Activated B cell treated with CpG ODN at 0.5 μM for 24 hours (primary cell): ENCODE results near the gene FANCL. TPM values are rescaled to one million over a fixed set of nuclear protein-coding genes. Genes with fewer than 3 reads are reported as not detected.

ENCODE experiments used
- ATAC-seq: fragments of 200-7000 bp; cut with Tn5 transposase; one replicate; pipeline ENCODE4 v1.10.0; 2021; ENCODE audit warnings: low read depth, mild to moderate bottlenecking, moderate library complexity
- CTCF ChIA-PET: fragments of 350-600 bp; sonication (Branson Sonifier 250); formaldehyde crosslinking; loops from one replicate; lab custom pipeline; 2021; ENCODE audit warnings: antibody characterized with exemption; lab: Charles Lee
- POLR2A ChIA-PET: fragments of 350-600 bp; sonication (Branson Sonifier 250); formaldehyde crosslinking; loops from one replicate; lab custom pipeline; 2021; ENCODE audit warnings: antibody characterized with exemption; lab: Charles Lee
- DNase-seq: peaks from one replicate; pipeline ENCODE4 v3.0.0; 2022
- H3K27ac Mint-ChIP-seq: one replicate; pipeline ENCODE4 v1.8.0; 2020; ENCODE audit warnings: mixed read lengths
- H3K27me3 Mint-ChIP-seq: one replicate; pipeline ENCODE4 v1.8.0; 2021; ENCODE audit warnings: mixed read lengths
- H3K36me3 Mint-ChIP-seq: one replicate; pipeline ENCODE4 v1.8.0; 2021; ENCODE audit warnings: low read depth, mixed read lengths
- H3K4me1 Mint-ChIP-seq: one replicate; pipeline ENCODE4 v1.8.0; 2021; ENCODE audit warnings: mixed read lengths
- H3K4me3 Mint-ChIP-seq: one replicate; pipeline ENCODE4 v1.8.0; 2020; ENCODE audit warnings: mild to moderate bottlenecking, mixed read lengths
- H3K9me3 Mint-ChIP-seq: one replicate; pipeline ENCODE4 v1.8.0; 2020; ENCODE audit warnings: mixed read lengths
- CTCF ChIP-seq: fragments of 200-600 bp; IDR thresholded peaks from one replicate; pipeline ENCODE4 v1.8.0; 2022; ENCODE audit warnings: antibody characterized with exemption, mild to moderate bottlenecking
- intact Hi-C: fragments of 100-400 bp; cut with micrococcal nuclease; formaldehyde crosslinking; loops from one replicate; pipeline ENCODE4 v1.15.1; 2024
- total RNA-seq: library from RNA; stranded (reverse); gene quantifications from 2 replicates; pipeline ENCODE4 v1.2.3, GENCODE V29; 2022

The FANCL gene
- total RNA-seq, 1 donor from 2014 or later: 18.4 TPM

GRCh38 chr2:58131191-58132011 lies 109.7 kb downstream of the FANCL start:
- DNase-seq (no peak), ATAC-seq (no peak)
- Mint-ChIP-seq H3K9me3 (no peaks in the 10 kb centered on the region), H3K4me1 (no peaks in the 10 kb centered on the region), H3K4me3 (no peak overlapping the region), H3K36me3 (peaks cover 43% of the 10 kb centered on the region), H3K27ac (no peak overlapping the region), H3K27me3 (no peaks in the 10 kb centered on the region)
- no peak for TF ChIP-seq CTCF
- ChIA-PET POLR2A (no interaction called here), CTCF (interaction anchor here (1.3 kb wide), 1 partner anchor 226 kb away, joined by 3 read pairs; no protein-coding TSS in a partner anchor)
- intact Hi-C loops: loop anchor here (5.0 kb wide), 1 partner anchor 224 kb away; no protein-coding TSS in a partner anchor

- H3K27me3 Mint-ChIP-seq: no peaks in the 10 kb centered on the region
- intact Hi-C loops: loop anchor here (5.0 kb wide), 1 partner anchor 223 kb away; no protein-coding TSS in a partner anchor
- ATAC-seq (no peak), DNase-seq (no peak)
- no peaks in the 10 kb centered on the region for H3K4me1 Mint-ChIP-seq
- H3K27ac Mint-ChIP-seq: no peak overlapping the region
- H3K9me3 Mint-ChIP-seq: no peaks in the 10 kb centered on the region
- no peak for TF ChIP-seq CTCF
- H3K36me3 Mint-ChIP-seq: peaks cover 42% of the 10 kb centered on the region
- no peak overlapping the region for H3K4me3 Mint-ChIP-seq
- POLR2A ChIA-PET: no interaction called here
- CTCF ChIA-PET: no interaction called here
These were observed 110.9 kb downstream of the FANCL start for GRCh38 chr2:58130238-58130637.

- Mint-ChIP-seq H3K9me3 (no peaks in the 10 kb centered on the region), H3K36me3 (peaks cover 44% of the 10 kb centered on the region), H3K27me3 (no peaks in the 10 kb centered on the region), H3K4me3 (no peak overlapping the region), H3K27ac (no peak overlapping the region), H3K4me1 (no peaks in the 10 kb centered on the region)
- TF ChIP-seq CTCF: no peak
- ATAC-seq (no peak), DNase-seq (no peak)
- CTCF ChIA-PET: no interaction called here
- POLR2A ChIA-PET: no interaction called here
- intact Hi-C loops: no loop called here
These were observed 114.0 kb downstream of the FANCL start for GRCh38 chr2:58127111-58127510.

GRCh38 chr2:58122540-58122939 lies 118.6 kb downstream of the FANCL start:
- intact Hi-C loops: no loop called here
- ChIA-PET POLR2A (no interaction called here), CTCF (no interaction called here)
- Mint-ChIP-seq H3K9me3 (peaks cover 3% of the 10 kb centered on the region), H3K4me1 (no peaks in the 10 kb centered on the region), H3K27ac (no peak overlapping the region), H3K4me3 (no peak overlapping the region), H3K27me3 (no peaks in the 10 kb centered on the region), H3K36me3 (peaks cover 55% of the 10 kb centered on the region)
- TF ChIP-seq CTCF: no peak
- DNase-seq (no peak), ATAC-seq (no peak)

GRCh38 chr2:58122040-58122439 lies 119.1 kb downstream of the FANCL start:
- intact Hi-C loops: no loop called here
- POLR2A ChIA-PET: no interaction called here

More at GRCh38 chr2:58122040-58122439, 119.1 kb downstream of the FANCL start:
- ATAC-seq (no peak), DNase-seq (no peak)
- CTCF ChIA-PET: no interaction called here
- Mint-ChIP-seq H3K27me3 (no peaks in the 10 kb centered on the region), H3K9me3 (peaks cover 3% of the 10 kb centered on the region), H3K4me1 (no peaks in the 10 kb centered on the region), H3K4me3 (no peak overlapping the region), H3K27ac (no peak overlapping the region), H3K36me3 (peaks cover 55% of the 10 kb centered on the region)
- TF ChIP-seq CTCF: no peak
